EH (cell line): ENCODE measurements around the gene C8B.
A peak's percentile ranks its signal among the peaks of the same experiment; 100 is the strongest.

Source experiments
- DNase-seq: peaks from one replicate; pipeline ENCODE4 v3.0.0-alpha.2; 2015; ENCODE audit warnings: low read depth

C8B gene

GRCh38 chr1:56972976-56973375 lies 7.2 kb upstream of the C8B start:
- no peak for DNase-seq

DNA sequence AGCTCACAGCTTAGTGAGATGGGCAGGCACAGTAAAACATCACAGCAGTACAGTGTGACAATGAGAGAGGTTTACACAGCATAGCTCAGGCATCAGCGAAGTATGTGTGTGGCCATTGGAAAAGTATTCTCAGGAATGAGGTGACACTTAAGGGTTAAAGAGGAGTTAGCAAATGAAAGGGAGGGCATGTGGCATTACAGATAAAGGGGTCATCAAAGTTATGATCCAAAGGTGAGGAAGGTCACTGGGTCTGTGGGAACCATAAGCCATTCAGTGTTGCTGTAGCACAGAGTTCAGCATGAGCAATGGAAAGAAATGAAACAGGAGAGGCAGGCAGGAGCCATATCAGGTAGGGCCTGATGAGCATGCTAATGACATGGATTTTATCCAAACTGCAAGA lies 4.5 kb upstream of the C8B start:
- no peak for DNase-seq

GRCh38 chr1:56968878-56969495 lies 3.2 kb upstream of the C8B start:
- no peak for DNase-seq

DNA sequence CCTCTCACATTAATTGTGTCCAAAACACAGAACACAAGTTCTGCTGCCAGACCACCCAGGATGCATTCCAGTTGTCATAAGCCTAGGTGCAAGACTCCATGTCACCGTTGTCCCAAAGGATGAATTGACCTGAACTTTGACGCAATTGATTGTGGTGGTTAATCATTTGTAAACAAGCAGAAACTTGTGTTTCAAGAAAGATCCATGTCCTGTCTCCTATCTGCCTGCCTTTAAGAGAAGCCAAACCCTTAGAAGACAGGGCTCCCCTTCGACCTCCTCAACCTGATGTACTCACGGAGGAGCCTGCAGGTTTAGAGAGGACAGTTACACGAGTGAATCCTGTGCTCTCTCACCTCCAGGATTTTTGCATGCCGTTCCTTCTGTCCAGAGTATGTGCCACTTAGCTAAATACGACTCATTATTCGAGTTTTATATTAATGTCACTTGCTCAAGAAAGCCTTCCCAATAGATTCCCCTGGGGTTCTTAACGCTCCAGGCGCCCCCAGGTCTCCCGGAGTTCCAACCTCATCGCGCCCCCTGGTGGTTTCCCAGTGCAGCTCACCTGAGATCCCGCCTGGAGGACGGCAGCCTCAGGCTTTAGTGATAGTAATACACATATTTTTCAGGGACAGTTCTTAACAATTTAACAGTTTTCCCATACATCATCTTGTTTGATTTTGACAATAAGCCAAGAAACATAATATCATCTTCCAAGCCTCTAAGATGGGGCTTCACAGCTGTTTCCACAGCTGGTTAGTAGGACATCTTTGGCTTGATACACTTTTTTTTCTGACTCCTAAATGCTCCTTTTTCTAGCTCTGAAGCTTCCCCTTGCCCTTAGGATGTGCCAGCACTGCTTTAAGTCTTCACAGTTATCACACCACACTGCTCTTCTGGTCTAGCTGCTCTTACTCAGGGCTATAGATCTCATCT lies 2.4 kb upstream of the C8B start:
- peak; percentile 47 for DNase-seq

GRCh38 chr1:56967355-56967754 lies 1.5 kb upstream of the C8B start:
- no peak for DNase-seq

DNA sequence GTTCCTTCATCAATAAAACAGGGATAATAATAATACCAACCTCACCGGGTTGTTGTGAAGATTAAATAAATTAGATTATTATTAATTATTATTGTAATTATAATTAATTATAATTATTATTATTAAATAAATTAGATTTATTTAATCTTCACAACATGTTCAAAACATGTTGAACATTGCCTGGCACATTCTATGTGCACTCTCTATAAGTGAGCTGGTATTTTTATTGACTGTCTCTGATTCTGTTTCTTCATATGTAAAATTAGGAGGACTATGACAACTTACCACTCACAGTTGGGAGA lies 834 bp upstream of the C8B start:
- no peak for DNase-seq

GRCh38 chr1:56965191-56965590 lies 624 bp downstream of the C8B start:
- DNase-seq: no peak

DNA sequence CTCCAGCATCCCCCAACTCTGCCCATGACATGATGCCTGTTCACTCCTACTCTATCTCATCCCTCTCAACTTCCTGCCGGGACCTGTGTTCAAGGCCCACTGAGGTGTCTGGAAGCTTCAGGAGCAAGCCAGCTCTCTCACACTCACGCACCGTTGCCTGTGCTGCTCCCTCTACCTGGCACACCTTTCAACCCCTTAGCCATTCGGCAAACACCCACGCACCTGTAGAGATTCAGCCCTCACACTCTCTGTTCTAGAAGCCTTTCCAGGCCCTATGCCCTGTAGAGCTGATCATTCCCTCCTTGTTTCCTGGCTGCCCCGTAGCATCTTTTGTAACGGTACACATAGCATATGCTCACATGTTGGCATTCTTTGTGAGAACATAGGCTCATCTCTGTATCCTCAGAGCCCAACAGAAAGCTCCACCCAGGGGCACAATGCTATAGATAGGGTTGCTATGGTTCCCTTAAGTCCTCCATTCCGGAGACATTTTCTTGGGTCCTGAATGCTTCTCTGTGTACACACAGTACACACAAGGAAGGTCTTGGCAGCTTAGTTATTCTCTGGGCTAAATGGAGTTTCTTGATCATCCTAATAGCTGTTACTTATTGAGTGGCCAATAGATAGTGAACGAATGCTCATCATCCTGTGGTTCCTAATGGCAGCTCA lies 1.3 kb downstream of the C8B start:
- no peak for DNase-seq

DNA sequence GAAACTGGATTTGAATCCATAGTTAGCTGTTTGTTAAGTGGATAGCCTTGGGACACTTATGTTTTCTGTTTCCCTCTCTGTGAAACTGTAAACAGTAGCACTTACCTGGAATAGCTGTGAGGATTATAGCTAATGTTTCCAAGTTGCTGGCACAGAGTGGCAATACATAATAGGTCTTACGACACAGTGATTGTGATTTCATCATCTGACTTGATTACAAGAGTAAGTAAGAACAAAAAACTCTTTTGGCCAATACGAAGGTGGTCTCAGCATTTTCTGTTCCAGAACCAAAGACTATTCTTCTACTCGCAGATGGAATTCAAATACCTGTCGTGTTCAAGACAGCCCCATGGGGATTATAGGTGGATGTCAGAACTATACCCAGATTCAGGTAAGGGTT lies 2.1 kb downstream of the C8B start:
- no peak for DNase-seq

- DNase-seq: no peak
Observed at GRCh38 chr1:56961426-56961825, 4.4 kb downstream of the C8B start.

GRCh38 chr1:56958526-56958925 lies 7.3 kb downstream of the C8B start:
- DNase-seq: peak; percentile 73

GRCh38 chr1:56957931-56958330 lies 7.9 kb downstream of the C8B start:
- no peak for DNase-seq

DNA sequence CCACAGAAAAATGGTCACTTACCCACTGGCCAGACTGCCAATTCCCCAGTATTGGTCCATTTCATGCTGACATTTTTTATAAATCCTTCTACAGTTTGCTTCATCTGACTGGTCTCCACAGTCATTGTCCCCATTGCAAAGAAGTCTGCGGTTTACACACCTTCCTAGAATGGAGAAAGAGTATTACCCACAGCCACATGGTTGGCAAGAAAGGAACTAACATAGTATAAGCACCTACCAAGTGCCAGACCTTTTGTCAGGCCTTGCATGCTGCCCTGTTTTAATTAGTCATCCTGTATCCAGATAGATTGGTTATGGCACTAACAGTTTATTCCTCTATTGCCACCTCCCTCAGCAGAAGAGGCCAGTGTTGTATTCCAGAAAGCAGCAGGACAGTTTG lies 11.2 kb downstream of the C8B start:
- DNase-seq: no peak

DNA sequence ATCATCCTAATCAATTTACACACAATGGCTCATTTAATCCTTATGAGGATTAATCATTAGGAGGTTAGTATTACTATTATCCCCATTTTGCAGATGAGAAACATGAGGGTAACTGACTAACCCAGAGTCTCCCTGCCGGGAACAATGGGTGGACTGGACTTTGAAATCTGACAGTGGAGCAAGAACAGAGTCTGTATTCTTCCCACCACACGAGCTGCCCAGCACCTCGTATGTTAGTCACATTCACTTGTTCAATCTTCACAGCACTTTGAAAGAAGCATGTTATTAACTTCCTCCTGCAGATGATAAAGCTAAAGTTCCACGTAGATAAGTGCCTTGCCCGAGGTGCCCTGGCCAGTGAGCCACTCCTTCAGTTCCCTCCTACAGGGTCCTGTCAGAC lies 12.4 kb downstream of the C8B start:
- DNase-seq: no peak

DNA sequence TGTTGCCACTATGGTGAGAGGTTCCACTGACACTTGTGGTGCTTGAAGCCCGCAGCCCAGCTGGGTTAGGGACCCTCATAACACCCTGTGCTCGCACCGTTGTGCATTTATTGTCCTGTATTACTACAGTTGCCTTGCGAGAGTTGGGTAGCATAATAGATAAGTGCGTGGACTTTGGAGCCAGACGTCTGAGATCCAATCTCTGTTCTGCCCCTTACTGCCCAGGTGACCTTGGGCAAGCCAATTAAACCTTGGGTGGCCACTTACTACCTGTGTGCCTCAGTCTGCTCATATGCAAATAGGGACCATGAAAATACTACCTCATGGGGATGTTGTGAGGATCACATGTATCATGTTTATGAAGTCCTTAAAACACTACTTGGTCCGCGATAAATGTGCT lies 13.3 kb downstream of the C8B start:
- DNase-seq: no peak

- DNase-seq: peak; percentile 88
Observed at GRCh38 chr1:56948403-56949023, 17.3 kb downstream of the C8B start.

DNA sequence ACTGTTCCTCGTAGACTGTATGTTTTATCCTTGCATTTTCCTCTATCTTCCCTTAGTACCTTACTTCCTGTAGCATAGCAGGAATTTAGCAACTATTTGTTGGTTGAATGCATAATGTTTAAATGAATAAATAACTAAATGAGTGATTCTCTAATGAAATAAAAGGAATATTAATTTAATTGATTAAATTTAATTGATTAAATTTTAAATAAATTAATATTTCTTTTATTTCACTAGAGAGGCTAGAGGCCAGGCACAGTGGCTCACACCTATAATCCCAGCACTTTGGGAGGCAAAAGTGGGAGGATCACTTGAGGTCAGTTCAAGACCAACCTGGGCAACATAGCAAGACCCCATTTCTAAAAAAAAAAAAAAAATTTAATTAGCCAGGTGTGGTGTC lies 25.8 kb downstream of the C8B start:
- no peak for DNase-seq

DNA sequence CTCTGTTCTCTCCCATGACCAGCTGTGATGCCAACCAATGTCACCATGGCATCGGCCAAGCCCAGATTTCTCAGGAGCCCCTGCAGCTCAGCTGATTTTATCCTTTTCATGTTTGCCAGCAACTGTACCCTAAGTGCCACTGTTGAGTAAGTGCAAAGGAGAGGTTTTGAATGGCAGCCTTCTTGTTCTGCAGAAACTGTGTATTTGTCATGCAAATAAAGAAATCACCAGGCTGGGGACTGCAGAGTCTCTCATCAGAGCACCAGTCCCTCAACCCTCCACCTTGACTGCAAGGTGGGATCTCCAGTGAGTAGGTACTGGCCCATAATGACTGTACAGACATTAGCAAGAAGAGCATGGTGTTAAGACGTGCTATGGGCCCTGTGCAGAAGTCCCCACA lies 26.6 kb downstream of the C8B start:
- no peak for DNase-seq

DNA sequence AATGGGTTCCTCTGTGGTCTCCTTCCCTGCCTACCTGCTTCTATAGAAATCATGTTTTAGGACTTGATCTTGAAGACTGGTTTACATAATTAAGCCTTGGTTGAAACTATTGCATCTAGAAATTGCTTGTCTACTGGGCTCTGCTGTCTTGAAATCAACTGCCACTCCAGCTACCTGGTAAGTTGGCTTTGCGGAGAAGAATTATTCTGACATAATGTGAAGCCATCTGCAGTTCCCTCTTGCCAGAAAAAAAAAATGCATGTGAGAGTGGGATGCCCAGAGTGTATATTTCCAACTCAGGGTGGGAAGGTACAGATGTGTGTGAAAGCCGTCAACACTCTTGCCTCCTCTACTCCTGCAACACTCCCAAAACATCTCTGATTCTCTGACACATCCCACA lies 27.2 kb downstream of the C8B start:
- no peak for DNase-seq

- DNase-seq: peak; percentile 62
Observed at GRCh38 chr1:56934430-56935060, 31.3 kb downstream of the C8B start.

DNA sequence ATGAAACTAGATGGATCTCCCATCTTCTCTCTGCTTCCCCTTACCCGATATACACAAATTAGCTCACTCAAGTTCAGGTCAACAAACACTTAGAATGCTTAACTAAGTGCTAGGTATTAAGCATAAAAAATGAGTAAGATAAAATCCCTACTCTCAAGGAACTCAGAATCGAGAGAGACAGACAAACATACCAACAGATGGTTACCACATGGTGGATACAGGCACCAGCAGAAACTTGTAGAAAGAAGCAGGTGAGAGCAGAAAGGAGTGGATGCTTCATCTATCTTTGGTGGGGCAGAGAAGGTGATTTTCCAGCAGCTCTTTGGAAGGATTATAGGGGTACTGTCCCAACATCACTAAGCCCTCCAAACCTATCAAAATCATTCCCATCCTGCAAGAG lies 32.2 kb downstream of the C8B start:
- no peak for DNase-seq

DNA sequence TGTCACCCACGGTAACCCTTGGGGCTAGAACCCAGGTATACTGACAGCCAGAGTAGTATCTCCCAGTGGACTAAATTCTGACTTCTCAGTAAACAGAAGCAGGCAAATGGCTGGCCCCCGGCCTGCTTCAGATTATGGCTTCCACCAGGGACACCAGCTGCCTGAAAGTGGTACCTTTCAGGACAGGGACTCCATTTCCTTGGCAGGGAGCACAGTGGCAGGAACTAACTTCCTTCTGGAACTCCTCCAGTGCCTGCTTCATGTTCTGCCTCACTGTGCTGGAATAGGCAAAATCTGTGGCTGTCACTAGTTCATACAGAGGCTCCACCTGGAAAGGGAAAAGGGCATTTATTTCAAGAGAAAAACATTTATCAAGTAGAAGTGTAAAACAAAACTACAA lies 32.7 kb downstream of the C8B start:
- DNase-seq: no peak
